Stimulated activated CD8-positive, alpha-beta memory T cell treated with anti-CD3 and anti-CD28 coated beads, Interleukin-4, amount 100 ng/mL, for 24 hours (primary cell): Measurements from ENCODE around the gene SLC25A1.

ENCODE experiments used
- DNase-seq: peaks from one replicate; pipeline ENCODE4 v3.0.0-alpha.2; 2020; ENCODE audit warnings: low read depth

SLC25A1 gene

DNA sequence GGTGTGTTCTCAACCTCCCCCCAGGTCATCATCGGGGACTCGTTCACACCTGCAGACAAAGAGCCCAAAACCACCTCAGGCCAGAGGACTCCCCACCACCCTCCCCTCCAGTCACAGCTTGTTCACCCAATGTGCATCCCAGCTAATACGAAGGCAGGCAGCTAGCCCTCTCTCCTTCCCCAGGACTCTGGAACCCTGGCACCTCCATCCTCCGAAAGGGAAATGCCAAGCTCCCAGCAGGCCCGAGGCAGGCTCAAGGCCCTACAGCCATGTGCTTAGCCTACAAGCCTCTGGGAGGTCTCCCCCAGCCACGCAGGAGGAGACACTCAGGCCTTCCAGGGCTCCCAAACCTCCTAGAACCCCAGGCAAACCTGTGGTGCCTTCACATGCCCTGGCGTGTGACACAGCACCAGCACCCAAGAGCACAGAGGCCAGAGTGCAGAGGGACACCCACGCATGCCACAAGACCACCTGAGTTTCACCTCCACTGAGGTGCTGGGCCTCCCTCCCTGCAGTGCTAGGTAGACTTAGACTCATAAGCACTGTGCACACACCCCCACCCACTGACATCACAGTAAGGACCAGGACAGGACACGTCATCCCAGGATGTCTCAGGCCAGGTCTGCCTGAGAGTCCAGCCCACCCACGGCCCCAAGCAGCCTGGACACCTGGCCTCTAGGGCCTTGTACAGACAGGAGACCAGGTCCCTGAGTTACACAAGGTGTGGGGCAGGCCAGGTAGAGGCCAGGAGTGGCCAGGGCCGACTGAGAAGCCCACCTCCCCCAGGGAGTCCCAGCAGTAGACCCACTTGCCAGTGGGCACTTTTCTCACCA, 40.9 kb downstream of the SLC25A1 start:
- DNase-seq = no peak

DNA sequence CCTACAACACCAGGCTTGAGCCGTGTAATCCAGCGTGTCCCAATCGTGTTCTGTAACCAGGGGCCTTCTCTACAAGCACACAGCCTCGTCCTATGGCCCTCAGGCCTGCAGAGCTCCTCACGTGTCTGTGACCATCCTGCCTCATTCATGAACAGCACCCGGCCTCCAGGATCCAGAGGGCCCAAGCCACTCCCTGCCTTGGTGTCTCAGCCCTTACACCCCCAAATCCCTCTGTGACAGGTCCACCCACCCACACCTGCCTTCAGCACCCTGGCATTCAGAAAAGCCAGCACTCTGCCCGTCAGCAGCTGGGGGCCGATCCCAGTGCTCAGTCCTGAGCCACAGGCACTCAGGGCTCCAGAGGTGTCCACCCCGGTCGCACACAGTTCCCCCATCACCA, 41.6 kb downstream of the SLC25A1 start:
- no peak for DNase-seq

DNA sequence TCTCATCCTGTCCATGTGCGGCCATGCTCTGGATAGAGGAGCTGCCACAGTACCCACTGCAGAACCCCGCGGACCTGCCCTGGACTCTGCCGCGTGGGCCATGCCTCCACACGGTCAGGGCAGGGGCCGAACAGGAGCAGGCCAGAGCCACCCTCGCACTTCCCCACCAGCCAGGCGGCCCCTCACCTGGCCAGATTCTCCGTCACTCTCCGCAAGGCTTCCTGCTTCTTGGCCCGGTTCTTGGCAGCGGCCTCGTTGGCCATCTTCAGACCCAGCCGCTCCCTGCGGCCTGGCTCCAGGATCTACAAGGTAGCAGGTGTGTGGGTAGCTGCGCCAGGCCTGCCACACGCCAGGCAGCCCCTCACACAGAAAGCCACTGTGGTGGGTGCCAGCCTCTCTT, 43.7 kb downstream of the SLC25A1 start:
- no peak for DNase-seq

DNA sequence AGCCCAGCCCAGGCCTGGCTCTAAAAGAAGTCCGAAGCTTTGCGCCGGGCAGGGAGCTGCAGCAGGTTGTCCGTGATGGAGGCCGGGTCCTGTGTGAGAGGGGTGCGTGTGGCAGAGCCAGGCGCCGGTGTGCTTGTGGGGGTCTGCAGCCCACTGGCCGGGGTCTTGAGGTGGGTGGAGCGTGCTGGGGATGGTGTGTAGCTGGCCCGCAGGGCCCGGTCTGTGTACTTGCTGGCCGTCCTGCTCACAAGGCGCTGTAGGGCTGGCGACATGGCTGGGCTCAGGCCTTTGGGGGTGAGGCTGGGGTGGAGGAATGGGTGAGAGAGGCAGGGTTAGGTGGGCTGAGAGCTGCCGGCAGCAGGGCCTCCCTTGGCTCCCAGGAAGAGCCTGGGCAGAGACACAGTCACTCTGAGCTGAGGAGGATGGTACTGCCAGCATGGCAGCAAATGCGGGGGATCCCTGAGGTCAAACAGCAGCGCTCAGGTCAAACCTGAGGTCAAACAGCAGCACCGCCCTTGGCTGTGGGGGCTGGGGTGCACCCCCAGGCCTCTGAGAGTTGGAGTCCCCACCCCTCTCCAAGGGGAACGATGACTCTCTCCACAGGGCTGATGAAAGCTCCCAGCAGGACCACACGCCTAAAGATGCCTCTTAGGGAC, 44.2 kb downstream of the SLC25A1 start:
- no peak for DNase-seq

DNA sequence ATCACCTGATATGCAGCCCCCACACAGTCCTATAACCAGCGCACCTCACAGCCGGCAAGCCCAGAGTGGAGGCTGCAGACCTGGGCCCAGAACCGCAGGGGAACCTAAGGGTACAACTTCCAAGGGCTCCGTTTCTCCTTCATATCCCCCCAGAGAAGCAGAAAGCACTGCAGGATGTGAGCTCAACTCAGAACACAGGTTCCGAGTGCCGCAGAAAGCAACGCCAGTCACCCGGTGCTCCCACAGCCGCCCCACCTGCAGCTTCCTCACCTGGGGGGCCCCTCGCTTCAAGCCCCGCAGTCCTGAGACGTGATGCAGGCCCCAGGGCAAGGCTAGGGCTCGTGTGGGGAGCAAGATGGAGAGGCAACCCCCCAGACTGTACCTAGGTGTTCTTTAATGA, 45.0 kb downstream of the SLC25A1 start:
- no peak for DNase-seq

DNA sequence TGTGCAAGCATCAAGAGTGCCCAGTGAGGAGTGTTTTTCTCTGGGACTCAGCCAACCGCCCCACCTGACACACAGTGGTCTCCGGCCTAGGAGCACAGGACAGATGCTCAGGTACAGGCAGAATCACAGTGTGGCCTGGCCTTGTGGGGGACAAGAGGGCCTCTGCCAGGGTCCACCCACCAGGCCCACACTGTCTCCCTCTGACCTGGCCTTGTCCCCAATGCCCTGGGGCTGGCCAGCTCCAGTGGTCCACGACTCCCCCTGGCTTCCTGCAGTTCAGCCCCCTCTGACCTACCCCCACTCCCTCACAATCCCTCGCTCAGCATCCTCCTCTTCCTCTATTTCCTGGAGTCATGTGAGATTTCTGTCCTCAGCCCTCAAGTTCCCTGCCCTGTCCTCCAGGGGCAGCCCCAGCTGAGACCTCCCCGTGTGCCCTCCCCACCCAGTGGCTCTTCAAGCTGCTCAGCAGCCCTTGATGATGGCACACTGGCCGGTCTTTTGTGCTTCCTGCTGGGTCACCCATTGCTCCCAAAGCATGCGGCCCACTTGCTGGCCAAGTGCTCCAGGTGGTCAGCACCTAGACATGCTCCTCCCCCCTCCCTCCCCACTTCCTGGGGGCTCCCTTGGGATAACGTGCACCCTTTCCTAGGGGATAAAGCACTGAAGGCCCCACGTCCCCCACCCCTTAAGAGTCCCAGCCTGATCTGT, 45.7 kb downstream of the SLC25A1 start:
- DNase-seq = no peak

DNA sequence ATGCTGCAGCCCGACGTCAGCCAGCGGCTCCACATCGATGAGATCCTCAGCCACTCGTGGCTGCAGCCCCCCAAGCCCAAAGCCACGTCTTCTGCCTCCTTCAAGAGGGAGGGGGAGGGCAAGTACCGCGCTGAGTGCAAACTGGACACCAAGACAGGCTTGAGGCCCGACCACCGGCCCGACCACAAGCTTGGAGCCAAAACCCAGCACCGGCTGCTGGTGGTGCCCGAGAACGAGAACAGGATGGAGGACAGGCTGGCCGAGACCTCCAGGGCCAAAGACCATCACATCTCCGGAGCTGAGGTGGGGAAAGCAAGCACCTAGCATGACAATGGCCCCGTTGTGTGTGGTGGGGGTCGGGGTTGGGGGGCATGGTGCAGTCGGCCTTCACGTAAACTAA, 46.4 kb downstream of the SLC25A1 start:
- no peak for DNase-seq

DNA sequence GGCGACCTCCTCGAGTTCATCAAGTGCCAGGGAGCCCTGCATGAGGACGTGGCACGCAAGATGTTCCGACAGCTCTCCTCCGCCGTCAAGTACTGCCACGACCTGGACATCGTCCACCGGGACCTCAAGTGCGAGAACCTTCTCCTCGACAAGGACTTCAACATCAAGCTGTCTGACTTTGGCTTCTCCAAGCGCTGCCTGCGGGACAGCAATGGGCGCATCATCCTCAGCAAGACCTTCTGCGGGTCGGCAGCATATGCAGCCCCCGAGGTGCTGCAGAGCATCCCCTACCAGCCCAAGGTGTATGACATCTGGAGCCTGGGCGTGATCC, 46.9 kb downstream of the SLC25A1 start:
- DNase-seq = no peak

DNA sequence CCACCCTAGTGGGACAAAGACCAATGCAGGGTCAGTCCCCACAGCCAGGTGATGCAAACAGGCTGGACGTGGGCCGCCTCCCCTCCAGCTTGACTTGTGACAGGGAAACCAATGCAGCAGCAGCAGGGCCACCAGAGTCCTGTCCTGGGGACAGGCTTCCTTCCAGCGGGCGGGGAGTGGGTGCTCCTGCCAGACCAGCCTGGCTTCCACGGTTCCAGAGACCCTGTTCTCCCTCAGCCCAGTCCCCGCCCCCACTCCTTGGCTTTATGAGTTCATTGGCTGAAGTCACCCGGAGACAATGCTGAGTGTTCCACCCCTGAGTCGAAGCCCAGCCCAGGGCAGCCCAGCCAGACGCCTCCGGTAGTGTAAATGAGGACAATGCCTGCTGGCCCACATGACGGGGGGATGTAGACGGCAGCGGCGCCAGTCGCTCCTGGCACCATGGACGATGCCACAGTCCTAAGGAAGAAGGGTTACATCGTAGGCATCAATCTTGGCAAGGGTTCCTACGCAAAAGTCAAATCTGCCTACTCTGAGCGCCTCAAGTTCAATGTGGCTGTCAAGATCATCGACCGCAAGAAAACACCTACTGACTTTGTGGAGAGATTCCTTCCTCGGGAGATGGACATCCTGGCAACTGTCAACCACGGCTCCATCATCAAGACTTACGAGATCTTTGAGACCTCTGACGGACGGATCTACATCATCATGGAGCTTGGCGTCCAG, 47.4 kb downstream of the SLC25A1 start, which contains the start of gene TSSK2:
TSSK2 (plus strand) TSS at position 350 of the 726 bp plus-strand sequence; CDS start at position 442, 92 bp downstream.
- no peak for DNase-seq

DNA sequence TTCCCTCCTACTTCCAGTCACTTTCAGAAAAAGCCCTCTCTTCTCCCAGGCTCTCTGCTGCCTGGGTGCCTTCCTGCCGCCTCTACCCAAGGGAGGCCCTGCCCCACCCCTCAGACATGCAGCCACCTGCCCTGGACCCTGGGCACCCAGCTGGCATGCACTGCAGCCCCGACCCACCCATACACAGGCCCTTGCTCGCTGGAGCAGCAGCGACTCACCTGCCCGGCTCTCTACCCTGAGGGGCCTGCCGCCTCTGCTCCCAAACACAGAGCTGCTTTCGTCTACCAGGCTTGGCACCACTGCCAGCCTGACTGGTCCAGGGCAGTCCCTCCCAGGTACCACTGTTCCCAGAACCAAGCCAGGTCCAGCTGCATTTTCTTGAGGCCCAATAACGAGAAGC, 48.7 kb downstream of the SLC25A1 start:
- DNase-seq = no peak

DNA sequence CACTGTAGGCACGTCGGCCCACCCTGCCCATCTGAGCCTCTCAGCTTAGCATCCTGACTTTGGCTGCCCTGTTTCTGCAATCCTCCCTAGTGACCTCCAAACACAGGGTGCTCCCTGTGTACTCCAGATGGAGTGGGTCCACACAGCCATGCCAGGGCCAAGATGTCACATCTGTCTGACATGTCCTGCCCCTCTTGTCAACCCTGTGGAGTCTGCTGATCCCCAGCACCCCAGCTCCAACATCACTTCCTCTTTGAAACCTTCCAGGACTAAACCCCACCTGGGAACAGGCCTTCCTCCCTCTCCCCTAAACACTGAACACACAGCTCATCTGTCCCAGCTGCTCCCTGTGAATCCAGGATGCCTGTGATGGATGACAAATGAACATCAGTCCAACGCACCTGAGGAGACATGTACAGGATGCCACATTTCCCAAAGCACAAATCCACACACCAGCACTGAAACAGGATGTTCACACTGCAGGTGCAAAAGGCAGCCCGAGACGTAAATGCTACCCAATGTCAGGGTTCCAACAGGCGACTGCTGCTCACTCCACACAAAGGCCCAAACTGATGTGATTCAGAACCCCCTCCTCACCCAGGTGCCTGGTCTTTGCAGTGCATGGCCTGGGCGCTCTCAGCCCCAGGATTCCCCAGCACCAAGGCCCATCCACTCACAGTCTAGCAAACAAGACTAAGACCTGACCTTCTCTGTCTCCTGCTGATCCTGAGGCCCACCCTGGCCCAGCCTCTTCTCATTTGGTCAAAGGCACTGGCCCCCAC, 49.4 kb downstream of the SLC25A1 start:
- no peak for DNase-seq

DNA sequence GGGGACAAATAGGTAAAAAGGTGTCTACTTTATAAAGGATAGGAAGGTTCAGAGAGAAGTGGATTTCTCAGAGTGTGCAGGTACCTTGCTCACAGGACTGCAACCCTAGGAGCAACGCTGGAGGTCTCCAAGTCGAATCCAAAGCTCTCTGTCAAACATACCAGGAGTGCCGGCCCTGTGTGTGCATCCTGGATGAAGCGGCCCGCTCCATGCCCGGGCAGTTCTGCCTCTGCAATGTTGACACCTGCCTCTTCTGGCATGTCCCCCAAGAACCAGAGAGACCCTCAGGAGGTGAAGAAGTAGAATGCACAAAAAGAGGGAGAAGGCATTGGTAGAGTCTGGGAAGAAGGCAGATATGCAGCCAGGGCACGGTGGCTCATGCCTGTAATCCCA, 50.5 kb downstream of the SLC25A1 start:
- DNase-seq = no peak

DNA sequence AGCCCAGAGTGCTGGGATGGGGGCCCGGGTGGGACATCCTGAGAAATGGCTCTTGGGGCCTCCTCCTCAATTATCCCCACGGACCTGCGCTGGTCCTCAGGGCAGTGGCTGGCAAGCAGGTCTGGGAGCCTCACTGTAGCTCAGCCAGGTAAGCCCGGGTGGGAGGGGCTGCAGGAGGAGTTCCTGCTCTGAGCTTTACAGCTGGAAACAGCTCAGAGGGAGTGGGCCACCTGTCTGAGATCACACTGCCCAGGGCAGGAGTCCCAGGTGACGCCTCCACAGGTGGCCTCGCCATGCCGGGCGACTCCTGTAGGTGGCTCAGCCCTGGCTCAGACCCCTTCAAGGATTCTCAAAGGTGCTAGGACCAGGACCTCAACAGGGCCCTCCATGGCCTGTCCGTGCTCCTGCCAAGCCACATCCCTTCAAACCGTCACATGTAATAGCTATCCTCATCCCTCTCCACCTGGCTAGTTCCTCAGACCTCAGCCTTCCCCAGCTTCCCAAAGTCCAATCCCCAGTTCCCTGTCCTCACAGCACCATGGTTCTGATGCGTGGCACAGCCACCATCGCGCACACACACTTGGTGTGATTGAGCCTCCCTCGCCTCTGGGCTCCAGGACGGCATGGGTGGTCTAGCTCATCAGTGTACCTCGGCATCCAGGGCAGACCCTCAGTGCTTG, 51.1 kb downstream of the SLC25A1 start:
- DNase-seq = no peak

DNA sequence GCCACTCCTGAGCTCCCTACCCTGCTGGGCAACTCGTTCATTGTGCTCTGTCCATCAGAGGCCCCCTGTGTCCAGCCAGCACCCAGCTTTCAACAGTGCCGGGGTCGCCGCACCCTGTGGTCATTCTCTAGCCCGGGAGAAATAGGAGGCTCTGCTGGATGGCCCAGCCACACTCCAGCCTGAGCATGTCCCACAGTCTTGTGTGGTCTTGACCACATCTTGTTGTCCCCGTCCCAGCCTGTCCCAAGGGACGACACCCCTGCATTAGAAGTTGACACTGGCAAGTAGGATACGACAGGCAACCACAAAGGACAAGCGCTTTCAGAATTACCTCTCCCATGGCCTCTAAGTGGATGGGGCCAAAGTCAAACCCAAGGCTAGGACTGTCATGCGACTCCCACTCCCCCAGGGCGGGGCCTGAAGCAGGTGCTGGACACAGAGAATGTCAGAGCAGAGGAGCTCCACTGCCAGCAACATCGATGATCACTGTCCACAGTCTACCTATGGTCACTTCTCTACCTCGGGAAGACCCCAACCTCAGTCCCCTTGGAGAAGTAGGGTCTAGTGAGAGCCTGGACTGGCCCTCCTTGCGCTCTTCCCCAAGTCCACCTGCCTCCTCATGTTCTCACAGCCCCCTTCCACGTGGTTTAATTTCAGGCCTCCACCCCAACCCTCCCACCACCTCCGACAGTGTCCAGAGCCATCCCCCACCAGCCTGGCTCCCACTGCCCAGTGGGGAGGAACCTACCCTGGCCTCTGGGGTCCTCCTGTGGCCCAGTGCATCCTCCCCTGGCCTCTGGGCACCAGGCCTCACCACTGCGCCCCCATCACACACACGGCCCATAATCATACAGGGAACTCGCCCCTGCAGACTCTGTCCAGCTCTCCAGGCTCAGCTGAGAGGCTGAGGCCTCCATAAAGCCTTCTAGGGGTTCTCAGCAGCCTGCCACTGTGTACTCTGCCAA, 51.9 kb downstream of the SLC25A1 start:
- DNase-seq = no peak
